H9 (cell line): ENCODE results near the gene CD209. TPM values are rescaled to one million over a fixed set of nuclear protein-coding genes. Genes with fewer than 3 reads are reported as not detected.

Source experiments
- DNase-seq: peaks from one replicate; pipeline ENCODE4 v3.0.0-alpha.2; 2017
- H2AFZ ChIP-seq: one replicate; pipeline ENCODE4 v1.6.1; 2013; ENCODE audit warnings: mild to moderate bottlenecking, low read length, control low read depth, moderate library complexity
- H2AK5ac ChIP-seq: 2 replicates; pipeline ENCODE4 v1.6.1; 2013; ENCODE audit warnings: low read length, control low read depth, mixed read lengths; ENCODE audit not compliant: insufficient read length
- H2BK120ac ChIP-seq: one replicate; pipeline ENCODE4 v1.6.1; 2013; ENCODE audit warnings: low read depth, mild to moderate bottlenecking, low read length, control low read depth, inconsistent platforms; ENCODE audit not compliant: poor library complexity, severe bottlenecking
- H2BK12ac ChIP-seq: 2 replicates; pipeline ENCODE4 v1.6.1; 2013; ENCODE audit warnings: low read length, control low read depth, mixed read lengths, low read depth; ENCODE audit not compliant: insufficient read length
- H2BK15ac ChIP-seq: 2 replicates; pipeline ENCODE4 v1.6.1; 2013; ENCODE audit warnings: low read depth, low read length, control low read depth
- H2BK20ac ChIP-seq: one replicate; pipeline ENCODE4 v1.6.1; 2013; ENCODE audit warnings: low read depth, mild to moderate bottlenecking, low read length, control low read depth, inconsistent platforms; ENCODE audit not compliant: poor library complexity, severe bottlenecking
- H2BK5ac ChIP-seq: 2 replicates; pipeline ENCODE4 v1.6.1; 2013; ENCODE audit warnings: low read length, control low read depth, mixed read lengths; ENCODE audit not compliant: insufficient read length
- H3K14ac ChIP-seq: 2 replicates; pipeline ENCODE4 v1.6.1; 2013; ENCODE audit warnings: low read length, control low read depth; ENCODE audit not compliant: insufficient read depth
- H3K18ac ChIP-seq: 2 replicates; pipeline ENCODE4 v1.6.1; 2013; ENCODE audit warnings: low read depth, mild to moderate bottlenecking, mixed read lengths, low read length, control low read depth; ENCODE audit not compliant: insufficient read length
- H3K23ac ChIP-seq: 2 replicates; pipeline ENCODE4 v1.6.1; 2013; ENCODE audit warnings: low read length, control low read depth, mixed read lengths, low read depth; ENCODE audit not compliant: insufficient read length
- H3K23me2 ChIP-seq: 2 replicates; pipeline ENCODE4 v1.6.1; 2013; ENCODE audit warnings: low read depth, mild to moderate bottlenecking, mixed read lengths, low read length, control low read depth; ENCODE audit not compliant: insufficient read length, poor library complexity, severe bottlenecking
- H3K27ac ChIP-seq: 2 replicates; pipeline ENCODE4 v1.5.1; 2013; ENCODE audit warnings: low read length, control low read depth, mixed read lengths, low read depth; ENCODE audit not compliant: insufficient read length
- H3K27me3 ChIP-seq: 2 replicates; pipeline ENCODE4 v1.6.1; 2013; ENCODE audit warnings: low read length, control low read depth, inconsistent platforms; ENCODE audit not compliant: insufficient read depth
- H3K4ac ChIP-seq: 2 replicates; pipeline ENCODE4 v1.6.1; 2013; ENCODE audit warnings: low read depth, mild to moderate bottlenecking, control low read depth, inconsistent platforms, low read length, moderate library complexity
- H3K4me1 ChIP-seq: 2 replicates; pipeline ENCODE4 v1.6.1; 2013; ENCODE audit warnings: low read length, control low read depth, inconsistent platforms; ENCODE audit not compliant: insufficient read depth
- H3K4me2 ChIP-seq: 2 replicates; pipeline ENCODE4 v1.6.1; 2013; ENCODE audit warnings: low read length, control low read depth, mixed read lengths; ENCODE audit not compliant: insufficient read length, insufficient read depth
- H3K56ac ChIP-seq: 2 replicates; pipeline ENCODE4 v1.6.1; 2013; ENCODE audit warnings: low read depth, mild to moderate bottlenecking, mixed read lengths, low read length, control low read depth; ENCODE audit not compliant: insufficient read length
- H3K79me1 ChIP-seq: 2 replicates; pipeline ENCODE4 v1.6.1; 2013; ENCODE audit warnings: low read depth, mild to moderate bottlenecking, moderate library complexity, low read length, control low read depth, inconsistent platforms; ENCODE audit not compliant: insufficient read depth, poor library complexity, severe bottlenecking
- H3K79me2 ChIP-seq: 2 replicates; pipeline ENCODE4 v1.6.1; 2013; ENCODE audit warnings: low read length, control low read depth, inconsistent platforms; ENCODE audit not compliant: insufficient read depth
- H3K9ac ChIP-seq: 2 replicates; pipeline ENCODE4 v1.6.1; 2013; ENCODE audit warnings: low read length, control low read depth, mixed read lengths; ENCODE audit not compliant: insufficient read length; ENCODE audit errors: extremely low read depth
- H3K9me3 ChIP-seq: one replicate; pipeline ENCODE4 v1.6.1; 2013; ENCODE audit warnings: low read depth, low read length, inconsistent platforms; ENCODE audit not compliant: control insufficient read depth
- H3T11ph ChIP-seq: one replicate; pipeline ENCODE4 v1.6.1; 2013; ENCODE audit warnings: mild to moderate bottlenecking, low read length, control low read depth, inconsistent platforms
- H4K20me1 ChIP-seq: one replicate; pipeline ENCODE4 v1.6.1; 2013; ENCODE audit not compliant: control insufficient read depth, insufficient read length, insufficient read depth
- H4K5ac ChIP-seq: 2 replicates; pipeline ENCODE4 v1.6.1; 2013; ENCODE audit warnings: low read depth, mild to moderate bottlenecking, mixed read lengths, low read length, control low read depth; ENCODE audit not compliant: insufficient read length
- H4K8ac ChIP-seq: replicated peaks from 2 replicates; pipeline ENCODE4 v1.6.1; 2013; ENCODE audit warnings: low read length, control low read depth, mixed read lengths, low read depth; ENCODE audit not compliant: insufficient read length
- H4K91ac ChIP-seq: 2 replicates; pipeline ENCODE4 v1.6.1; 2013; ENCODE audit warnings: low read depth, mild to moderate bottlenecking, moderate library complexity, mixed read lengths, low read length, control low read depth; ENCODE audit not compliant: insufficient read length
- H3K27ac Mint-ChIP-seq, 3 experiments: 2 replicates in 2 of 3; 3 replicates in 1 of 3; pipeline ENCODE4 v1.8.0; 2020 to 2021; ENCODE audit warnings: mixed read lengths in 3 of 3, mild to moderate bottlenecking in 1 of 3, moderate library complexity in 1 of 3
- H3K27me3 Mint-ChIP-seq: 2 replicates; pipeline ENCODE4 v1.8.0; 2021; ENCODE audit warnings: low read depth, mild to moderate bottlenecking, moderate library complexity, mixed read lengths
- H3K36me3 Mint-ChIP-seq, 3 experiments: 2 replicates in 2 of 3; 3 replicates in 1 of 3; pipeline ENCODE4 v1.8.0; 2020 to 2021; ENCODE audit warnings: low read depth in 3 of 3, mixed read lengths in 3 of 3; ENCODE audit not compliant: insufficient read depth in 1 of 3
- H3K4me1 Mint-ChIP-seq, 2 experiments: 2 replicates each; pipeline ENCODE4 v1.8.0; 2020; ENCODE audit warnings: mixed read lengths in 2 of 2
- H3K4me3 Mint-ChIP-seq, 2 experiments: 2 replicates in 1 of 2; 3 replicates in 1 of 2; pipeline ENCODE4 v1.8.0; 2020 to 2021; ENCODE audit warnings: mild to moderate bottlenecking in 2 of 2, mixed read lengths in 2 of 2, moderate library complexity in 1 of 2
- H3K9me3 Mint-ChIP-seq, 2 experiments: 2 replicates in 1 of 2; 3 replicates in 1 of 2; pipeline ENCODE4 v1.8.0; 2020; ENCODE audit warnings: mild to moderate bottlenecking in 2 of 2, mixed read lengths in 2 of 2, moderate library complexity in 1 of 2
- CTCF ChIP-seq: fragments of 200-600 bp; sonication (generic); conservative IDR thresholded peaks from 3 replicates; pipeline ENCODE4 v1.8.0; 2021; ENCODE audit warnings: antibody characterized with exemption, mild to moderate bottlenecking
- WGBS: extraction: QIAGEN DNeasy Blood & Tissue Kit; methylation state at CpG from one replicate; pipeline ENCODE4 v1.1.7; 2013; ENCODE audit warnings: missing lambda C conversion rate, low lambda C conversion rate, mixed read lengths; ENCODE audit not compliant: insufficient read length; ENCODE audit errors: extremely low coverage; 5-methylcytosine and 5-hydroxymethylcytosine counted together
- total RNA-seq: library from RNA; stranded (reverse); gene quantifications from 2 replicates; pipeline ENCODE4 v1.2.1, GENCODE V29; 2021

The CD209 gene
- total RNA-seq, 1 experiment from 2014 or later, result not detected

GRCh38 chr19:7722231-7722651 lies 25.1 kb downstream of the CD209 start:
- no peak for DNase-seq
- H2BK15ac ChIP-seq, result no peak overlapping the region
- Mint-ChIP-seq H3K27ac (no peak overlapping the region), H3K4me1 (peaks cover 3 to 5% of the 10 kb centered on the region in 2 experiments; a peak in 1 of 4 replicates), H3K27me3 (peaks cover 51% of the 10 kb centered on the region), H3K4me3 (no peak overlapping the region), H3K36me3 (no peaks in the 10 kb centered on the region), H3K9me3 (peaks cover 0 to under 1% of the 10 kb centered on the region in 2 experiments; a peak in 3 of 5 replicates)
- H2BK20ac ChIP-seq, result no peak overlapping the region
- no peak overlapping the region for H3K4me2 ChIP-seq
- H3K9me3 ChIP-seq, result no peaks in the 10 kb centered on the region
- no peak overlapping the region for H3K9ac ChIP-seq
- no peak overlapping the region for H3K18ac ChIP-seq
- H3K23me2 ChIP-seq, result no peaks in the 10 kb centered on the region
- no peak overlapping the region for H4K5ac ChIP-seq
- no peak overlapping the region for H2AFZ ChIP-seq
- H4K8ac ChIP-seq, result no peak overlapping the region
- no peaks in the 10 kb centered on the region for H3K27me3 ChIP-seq
- H2AK5ac ChIP-seq, result no peak overlapping the region
- H2BK12ac ChIP-seq, result no peak overlapping the region
- H3K4me1 ChIP-seq, result no peaks in the 10 kb centered on the region
- WGBS, result no CpG with 5 or more reads among the region's 5 CpGs
- no peak overlapping the region for H3K23ac ChIP-seq
- H3K27ac ChIP-seq, result no peak overlapping the region
- H3K4ac ChIP-seq, result no peak overlapping the region
- H4K91ac ChIP-seq, result no peak overlapping the region
- H3K79me2 ChIP-seq, result no peaks in the 10 kb centered on the region
- H3K14ac ChIP-seq, result no peak overlapping the region
- no peaks in the 10 kb centered on the region for H3K79me1 ChIP-seq
- no peaks in the 10 kb centered on the region for H4K20me1 ChIP-seq
- H3T11ph ChIP-seq, result no peak overlapping the region
- TF ChIP-seq CTCF, result no peak
- H2BK5ac ChIP-seq, result no peak overlapping the region
- H3K56ac ChIP-seq, result no peak overlapping the region
- no peak overlapping the region for H2BK120ac ChIP-seq
